Testis (tissue), 2 donors: ENCODE data around the gene MAZ.

Experiments
- CTCF ChIP-seq, 3 experiments: fragments of 450-650 bp in 2 of 3; fragments of 200-600 bp in 1 of 3; sonication (generic) in 1 of 3; IDR thresholded peaks; one replicate each; pipeline ENCODE4 v1.5.1; 2016 to 2019; ENCODE audit warnings: antibody characterized with exemption in 3 of 3, mild to moderate bottlenecking in 2 of 3, moderate library complexity in 1 of 3
- POLR2A ChIP-seq: fragments of 450-650 bp; IDR thresholded peaks from one replicate; pipeline ENCODE4 v1.6.1; 2017; ENCODE audit warnings: antibody characterized with exemption, mild to moderate bottlenecking, moderate library complexity

DNA sequence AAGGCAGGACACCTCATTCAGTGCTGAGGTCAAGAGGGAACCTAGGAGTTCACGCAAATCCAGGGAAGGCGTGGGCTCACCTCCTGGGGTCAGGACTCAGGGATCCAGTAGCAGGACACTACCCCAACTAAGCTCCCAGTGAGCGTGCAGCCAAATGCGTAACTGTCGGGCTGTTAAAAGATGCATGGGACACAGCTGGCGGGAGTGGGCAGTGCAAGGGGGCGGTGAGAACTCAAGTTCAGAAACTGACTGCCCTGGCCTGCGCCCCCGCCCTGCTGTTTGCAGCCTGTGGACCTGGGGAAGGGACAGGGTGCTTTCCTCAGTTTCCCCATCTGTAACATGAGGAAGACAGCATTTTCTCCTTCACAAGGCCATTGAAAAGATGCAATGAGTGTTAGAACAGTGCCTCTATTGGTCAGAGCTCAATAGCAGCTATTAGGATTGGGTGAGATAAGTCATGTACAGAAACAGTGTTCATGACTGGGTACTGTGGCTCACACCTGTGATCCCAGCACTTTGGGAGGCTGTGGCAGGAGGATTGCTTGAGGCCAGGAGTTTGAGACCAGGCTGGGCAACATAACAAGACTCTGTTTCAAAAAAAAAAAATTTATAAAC is 36.5 kb downstream of the MAZ start:
- TF ChIP-seq POLR2A (no peak), CTCF (IDR thresholded peaks at IDR 0.05) (no peak)
